ENCODE measurements around the gene SLC17A8.

SLC17A8 gene

DNA sequence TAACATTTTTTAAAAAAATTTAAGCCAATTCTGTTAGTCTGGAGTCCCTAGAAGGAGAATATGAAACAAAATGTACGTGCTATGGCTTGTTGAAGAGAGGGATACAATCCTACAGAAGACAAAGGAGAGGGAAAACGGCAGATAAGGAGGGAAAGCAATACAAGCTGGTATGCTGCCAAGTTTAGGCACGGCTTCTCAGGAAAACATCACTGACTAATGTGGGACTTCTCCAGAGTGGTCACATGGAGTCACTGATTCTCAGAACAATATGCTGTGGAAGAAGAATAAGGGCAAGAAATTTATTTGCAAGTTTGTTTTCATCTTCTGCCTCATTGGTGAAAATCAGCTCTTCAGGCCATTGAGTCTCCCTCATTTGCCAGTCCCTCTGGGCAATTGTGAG lies 93.9 kb downstream of the SLC17A8 start:
- no peak overlapping the region for H3K4me3 ChIP-seq (ENCODE audit: low read length)
- TF ChIP-seq, protein P1, sequence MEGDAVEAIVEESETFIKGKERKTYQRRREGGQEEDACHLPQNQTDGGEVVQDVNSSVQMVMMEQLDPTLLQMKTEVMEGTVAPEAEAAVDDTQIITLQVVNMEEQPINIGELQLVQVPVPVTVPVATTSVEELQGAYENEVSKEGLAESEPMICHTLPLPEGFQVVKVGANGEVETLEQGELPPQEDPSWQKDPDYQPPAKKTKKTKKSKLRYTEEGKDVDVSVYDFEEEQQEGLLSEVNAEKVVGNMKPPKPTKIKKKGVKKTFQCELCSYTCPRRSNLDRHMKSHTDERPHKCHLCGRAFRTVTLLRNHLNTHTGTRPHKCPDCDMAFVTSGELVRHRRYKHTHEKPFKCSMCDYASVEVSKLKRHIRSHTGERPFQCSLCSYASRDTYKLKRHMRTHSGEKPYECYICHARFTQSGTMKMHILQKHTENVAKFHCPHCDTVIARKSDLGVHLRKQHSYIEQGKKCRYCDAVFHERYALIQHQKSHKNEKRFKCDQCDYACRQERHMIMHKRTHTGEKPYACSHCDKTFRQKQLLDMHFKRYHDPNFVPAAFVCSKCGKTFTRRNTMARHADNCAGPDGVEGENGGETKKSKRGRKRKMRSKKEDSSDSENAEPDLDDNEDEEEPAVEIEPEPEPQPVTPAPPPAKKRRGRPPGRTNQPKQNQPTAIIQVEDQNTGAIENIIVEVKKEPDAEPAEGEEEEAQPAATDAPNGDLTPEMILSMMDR (conservative IDR thresholded peaks at IDR 0.05; ENCODE audit: low read depth, low read length) = no peak

DNA sequence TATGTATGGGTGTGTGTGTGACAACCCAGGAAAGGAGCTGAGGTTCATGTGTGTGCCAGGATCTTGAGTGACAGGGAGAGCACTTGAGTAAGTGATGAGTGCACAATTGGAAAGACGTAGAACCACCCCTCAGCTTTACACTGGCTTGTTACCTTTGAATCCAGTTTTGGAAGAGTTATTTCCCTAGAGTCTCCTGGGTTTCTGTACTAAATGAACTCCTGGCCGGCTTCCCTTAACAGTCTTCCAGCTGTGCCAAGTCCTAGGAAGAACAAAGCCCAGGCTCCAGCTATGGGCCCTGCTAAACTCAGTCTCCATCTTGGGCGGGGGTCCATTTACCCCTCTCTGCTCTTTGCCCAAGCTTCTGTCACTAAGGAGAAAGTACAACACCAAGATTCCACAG lies 97.1 kb downstream of the SLC17A8 start:
- no peak for DNase-seq (ENCODE audit: low read depth)
- TF ChIP-seq, protein P1 (conservative IDR thresholded peaks at IDR 0.05; ENCODE audit: low read depth, low read length) = no peak
- no peak overlapping the region for H3K4me3 ChIP-seq (ENCODE audit: low read length)

More for the DNA sequence above, 93.9 kb downstream of the SLC17A8 start:
- DNase-seq (ENCODE audit: low read depth) = no peak

DNA sequence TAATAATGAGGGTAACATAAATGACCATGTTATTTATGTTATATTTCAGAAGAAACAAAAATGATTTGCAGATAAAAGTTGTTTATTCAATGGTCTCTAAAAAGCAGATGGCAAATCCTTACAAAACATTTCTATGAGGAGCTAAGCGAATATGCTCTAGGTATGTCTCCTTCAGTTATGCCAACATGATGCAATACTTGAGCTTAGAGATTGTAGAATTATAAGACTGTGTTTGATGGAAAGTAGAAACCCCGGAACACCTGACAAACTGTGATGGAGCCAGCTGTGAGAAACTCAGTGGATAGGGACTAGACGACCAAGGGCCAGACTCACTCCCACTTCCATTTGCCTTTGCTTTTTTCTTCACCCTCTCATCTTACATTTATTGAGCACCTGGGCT lies 99.0 kb downstream of the SLC17A8 start:
- no peak for DNase-seq (ENCODE audit: low read depth)
- TF ChIP-seq, protein P1 (conservative IDR thresholded peaks at IDR 0.05; ENCODE audit: low read depth, low read length) = no peak
- no peak overlapping the region for H3K4me3 ChIP-seq (ENCODE audit: low read length)

DNA sequence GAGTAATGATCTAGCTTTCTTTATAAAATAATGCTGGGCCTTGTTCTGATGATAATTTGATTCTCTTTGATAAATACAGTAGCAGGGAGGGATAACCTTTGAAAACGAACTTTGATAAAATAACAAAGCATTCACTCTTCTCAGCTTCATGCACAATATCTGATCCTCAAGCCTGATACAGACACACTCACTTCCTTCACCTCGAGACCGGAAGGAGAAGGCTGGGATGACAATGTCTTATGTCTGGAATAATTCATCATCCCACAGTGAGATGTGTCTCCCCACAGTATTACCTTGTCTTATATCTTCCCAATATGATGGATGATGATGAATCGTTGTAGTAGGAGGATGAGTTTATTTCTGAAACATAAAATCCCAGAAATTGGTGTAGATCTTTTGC lies 101.3 kb downstream of the SLC17A8 start:
- no peak overlapping the region for H3K4me3 ChIP-seq (ENCODE audit: low read length)
- no peak for DNase-seq (ENCODE audit: low read depth)
- TF ChIP-seq, protein P1 (conservative IDR thresholded peaks at IDR 0.05; ENCODE audit: low read depth, low read length) = no peak

DNA sequence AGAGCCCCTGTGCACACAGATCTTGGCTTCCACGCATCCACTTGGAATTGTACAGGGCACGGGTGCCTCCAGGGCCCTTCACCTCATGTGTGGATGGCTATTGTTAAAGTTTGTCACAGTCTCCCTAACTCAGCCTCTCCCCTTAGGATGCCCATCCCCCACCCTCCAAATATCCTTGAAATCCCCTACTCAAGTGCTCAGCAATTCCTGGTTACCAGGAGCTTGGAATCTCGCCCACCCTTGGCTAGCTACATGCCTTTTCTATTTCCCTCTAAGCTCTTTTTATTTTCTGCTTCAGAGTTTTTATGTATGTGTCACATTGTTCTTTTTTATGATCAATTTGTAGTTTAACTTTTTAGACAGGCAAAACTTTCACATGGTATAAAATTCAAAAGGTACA lies 103.8 kb downstream of the SLC17A8 start:
- TF ChIP-seq, protein P1 (conservative IDR thresholded peaks at IDR 0.05; ENCODE audit: low read depth, low read length) = no peak
- DNase-seq (ENCODE audit: low read depth) = peak; percentile 9
- no peak overlapping the region for H3K4me3 ChIP-seq (ENCODE audit: low read length)

DNA sequence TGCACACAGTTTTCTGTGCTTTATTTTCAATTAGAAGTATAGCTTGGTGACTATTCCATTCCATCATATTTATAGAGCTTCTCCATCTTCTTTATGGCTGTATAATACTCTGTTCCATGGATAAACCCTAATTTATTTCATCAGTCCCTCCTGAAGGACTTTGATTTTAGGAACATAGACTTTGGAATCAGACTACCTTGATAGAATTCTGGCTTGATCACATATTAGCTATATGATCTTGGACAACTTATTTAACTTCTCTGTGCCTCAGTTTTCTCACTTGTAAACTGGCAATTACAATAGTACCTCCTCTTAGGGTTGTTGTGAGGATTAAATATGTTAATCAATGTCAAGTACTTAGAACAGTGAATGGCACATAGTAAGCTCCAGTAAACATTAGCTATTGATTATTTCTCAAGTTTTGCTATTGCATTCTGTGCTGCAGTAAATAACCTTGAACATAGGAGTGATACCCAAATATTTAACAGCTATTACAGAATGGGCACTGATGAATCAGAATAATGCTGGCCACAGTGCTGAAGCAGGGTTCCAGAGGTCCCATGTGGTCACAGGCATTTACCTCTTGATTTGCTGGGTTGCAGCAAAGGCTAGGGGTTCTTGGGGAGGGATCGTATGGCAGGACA lies 104.6 kb downstream of the SLC17A8 start:
- no peak for DNase-seq (ENCODE audit: low read depth)
- H3K4me3 ChIP-seq (ENCODE audit: low read length) = no peak overlapping the region
- TF ChIP-seq, protein P1 (conservative IDR thresholded peaks at IDR 0.05; ENCODE audit: low read depth, low read length) = no peak

DNA sequence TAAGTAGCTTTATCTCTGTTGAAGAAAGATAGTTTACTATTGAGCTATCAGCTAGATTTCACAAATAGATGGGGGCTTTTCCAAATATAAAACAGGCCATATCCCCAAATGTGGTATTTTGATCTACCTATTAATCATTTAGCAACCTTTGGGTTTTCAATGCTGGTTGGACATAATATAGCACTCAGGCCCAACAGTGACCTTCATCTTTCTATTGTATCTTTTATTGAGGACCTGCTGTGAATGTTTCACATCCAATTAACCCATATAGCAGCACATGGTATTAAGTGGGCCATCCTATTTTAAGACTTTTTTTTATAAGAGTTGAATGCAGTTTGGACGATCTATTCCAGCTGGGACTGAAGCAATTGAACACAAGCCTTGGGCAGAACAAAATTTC lies 106.8 kb downstream of the SLC17A8 start:
- TF ChIP-seq, protein P1 (conservative IDR thresholded peaks at IDR 0.05; ENCODE audit: low read depth, low read length) = no peak
- H3K4me3 ChIP-seq (ENCODE audit: low read length) = no peak overlapping the region
- DNase-seq (ENCODE audit: low read depth) = no peak
